HepG2 (cell line): ENCODE results near the gene VWA3B. TPM values are rescaled to one million over a fixed set of nuclear protein-coding genes. Genes with fewer than 3 reads are reported as not detected.

Experiments
- ATAC-seq: fragments of 200-7000 bp; cut with Tn5 transposase; 3 replicates; pipeline ENCODE4 v1.9.1; 2020; ENCODE audit warnings: mild to moderate bottlenecking, moderate library complexity
- BruUV-seq: library from RNA; stranded (reverse); fragments of 400-500 nt; replicated peaks from 2 replicates; lab custom pipeline; 2021; lab: Mats Ljungman, UMichigan
- CTCF ChIA-PET: fragments of 300-600 bp; formaldehyde crosslinking; extraction: SDS; loops from one replicate; lab custom pipeline; 2021; ENCODE audit warnings: low total read pairs, inconsistent platforms, low intra/inter-chr PET ratio; lab: Yijun Ruan, JAX
- POLR2A ChIA-PET: fragments of 350-600 bp; sonication (Branson Sonifier 250); formaldehyde crosslinking; loops from one replicate; lab custom pipeline; 2020; ENCODE audit warnings: antibody characterized with exemption, inconsistent platforms; lab: Yijun Ruan, JAX
- DNase-seq: peaks from one replicate; pipeline ENCODE4 v3.0.0-alpha.2; 2015; ENCODE audit warnings: low spot score
- FAIRE-seq: peaks from 3 replicates; lab custom pipeline; 2011; peaks lifted over from hg19 to GRCh38; lab: Jason Lieb, UNC
- H2AFZ ChIP-seq: one replicate; pipeline ENCODE4 v1.6.1; 2011; ENCODE audit warnings: low read length, inconsistent platforms
- H3K27ac ChIP-seq: fragments of 300-600 bp; 3 replicates; pipeline ENCODE4 v1.8.0; 2011; ENCODE audit warnings: mixed run types, mild to moderate bottlenecking, mixed read lengths, low read length, inconsistent platforms; ENCODE audit not compliant: insufficient read depth; ENCODE audit errors: extremely low read length
- H3K27me3 ChIP-seq, 2 experiments: fragments of 200-600 bp in 1 of 2; 2 replicates in 1 of 2; 3 replicates in 1 of 2; pipeline versions ENCODE4 v1.6.0 to v1.8.0; 2011; ENCODE audit warnings: low read length in 2 of 2, mild to moderate bottlenecking in 2 of 2, moderate library complexity in 2 of 2, inconsistent platforms in 1 of 2; ENCODE audit not compliant: insufficient read depth in 2 of 2, control insufficient read depth in 1 of 2
- H3K36me3 ChIP-seq, 2 experiments: fragments of 200-600 bp in 1 of 2; replicated peaks in 1 of 2; 2 replicates in 1 of 2; 3 replicates in 1 of 2; pipeline versions ENCODE4 v1.5.1 to v1.8.0; 2011; ENCODE audit warnings: low read length in 2 of 2, inconsistent platforms in 1 of 2; ENCODE audit not compliant: insufficient read depth in 2 of 2, control insufficient read depth in 1 of 2
- H3K4me1 ChIP-seq: 2 replicates; pipeline ENCODE4 v1.5.1; 2012; ENCODE audit warnings: low read length, inconsistent platforms; ENCODE audit not compliant: insufficient read depth
- H3K4me2 ChIP-seq: 2 replicates; pipeline ENCODE4 v1.6.0; 2011; ENCODE audit warnings: low read depth, low read length, inconsistent platforms
- H3K4me3 ChIP-seq, 3 experiments: fragments of 200-600 bp in 1 of 3; sonication (generic), shearing (Covaris generic) in 1 of 3; replicated peaks in 1 of 3; 2 replicates each; pipeline ENCODE4 v1.5.1; 2011 to 2016; ENCODE audit warnings: low read length in 3 of 3, inconsistent platforms in 2 of 3, low read depth in 2 of 3, mild to moderate bottlenecking in 2 of 3, control low read depth in 1 of 3, mixed read lengths in 1 of 3; ENCODE audit not compliant: insufficient read depth in 1 of 3
- H3K79me2 ChIP-seq: one replicate; pipeline ENCODE4 v1.6.1; 2011; ENCODE audit warnings: low read length, inconsistent platforms; ENCODE audit not compliant: insufficient read depth
- H3K9ac ChIP-seq: 2 replicates; pipeline ENCODE4 v1.6.0; 2011; ENCODE audit warnings: mild to moderate bottlenecking, low read depth, low read length, inconsistent platforms; ENCODE audit not compliant: insufficient read depth
- H3K9me3 ChIP-seq: 2 replicates; pipeline ENCODE4 v1.5.1; 2012; ENCODE audit warnings: mild to moderate bottlenecking, low read length
- H4K20me1 ChIP-seq: 2 replicates; pipeline ENCODE4 v1.6.0; 2011; ENCODE audit warnings: inconsistent platforms, mild to moderate bottlenecking, low read length, moderate library complexity; ENCODE audit not compliant: insufficient read depth
- ATAD3A ChIP-seq: sonication (generic); formaldehyde crosslinking; IDR thresholded peaks from 2 replicates; pipeline ENCODE4 v1.4.0; 2020; ENCODE audit warnings: missing genetic modification reagents
- CHD4 ChIP-seq: fragments of 200-600 bp; sonication (generic); IDR thresholded peaks from 2 replicates; pipeline ENCODE4 v1.7.0; 2017; ENCODE audit warnings: mild to moderate bottlenecking, low read length, borderline replicate concordance
- GATAD2A ChIP-seq: IDR thresholded peaks from 2 replicates; pipeline ENCODE4 v1.6.1; 2016
- HMGXB4 ChIP-seq, 2 experiments: sonication (generic) in 1 of 2; formaldehyde crosslinking in 1 of 2; IDR thresholded peaks; 2 replicates each; pipeline versions ENCODE4 v1.4.0 to v1.6.1; 2018 to 2020; ENCODE audit warnings: missing genetic modification reagents in 2 of 2, borderline replicate concordance in 1 of 2, low read depth in 1 of 2, mild to moderate bottlenecking in 1 of 2, missing biosample characterization in 1 of 2
- MED8 ChIP-seq: sonication (generic); formaldehyde crosslinking; IDR thresholded peaks from 2 replicates; pipeline ENCODE4 v1.8.1; 2023; ENCODE audit warnings: mild to moderate bottlenecking, missing genetic modification reagents; ENCODE audit not compliant: insufficient replicate concordance
- NR2F6 ChIP-seq, 2 experiments: IDR thresholded peaks; 2 replicates each; pipeline ENCODE4 v1.6.1; 2016; ENCODE audit warnings: antibody characterized with exemption in 1 of 2, mild to moderate bottlenecking in 1 of 2
- SIX4 ChIP-seq: sonication (generic); formaldehyde crosslinking; IDR thresholded peaks from 2 replicates; pipeline ENCODE4 v1.4.0; 2020; ENCODE audit warnings: missing genetic modification reagents
- STAT5B ChIP-seq: sonication (generic); formaldehyde crosslinking; IDR thresholded peaks from 2 replicates; pipeline ENCODE4 v1.4.0; 2020; ENCODE audit warnings: missing genetic modification reagents
- SUZ12 ChIP-seq: fragments of 150-350 bp; IDR thresholded peaks from 2 replicates; pipeline ENCODE4 v1.6.1; 2014; ENCODE audit warnings: low read depth, low read length
- TGIF2 ChIP-seq: IDR thresholded peaks from 2 replicates; pipeline ENCODE4 v1.6.1; 2016; ENCODE audit warnings: control low read depth, missing compliant biosample characterization
- U2AF2 ChIP-seq: fragments of 200-400 bp; formaldehyde crosslinking; IDR thresholded peaks from 2 replicates; pipeline ENCODE4 v1.6.1; 2017; ENCODE audit warnings: low read depth, mild to moderate bottlenecking, low read length
- ZBTB46 ChIP-seq: sonication (generic); formaldehyde crosslinking; IDR thresholded peaks from 2 replicates; pipeline ENCODE4 v1.4.0; 2020; ENCODE audit warnings: mild to moderate bottlenecking, missing genetic modification reagents, borderline replicate concordance
- ZNF468 ChIP-seq: sonication (generic); formaldehyde crosslinking; IDR thresholded peaks from 2 replicates; pipeline ENCODE4 v1.8.0; 2022; ENCODE audit warnings: mild to moderate bottlenecking, moderate library complexity, missing genetic modification reagents
- ZNF564 ChIP-seq: sonication (generic); formaldehyde crosslinking; IDR thresholded peaks from 2 replicates; pipeline ENCODE4 v1.8.1; 2023; ENCODE audit warnings: mild to moderate bottlenecking, missing genetic modification reagents
- ZSCAN21 ChIP-seq: sonication (generic); formaldehyde crosslinking; IDR thresholded peaks from 2 replicates; pipeline ENCODE4 v1.8.0; 2022; ENCODE audit warnings: mild to moderate bottlenecking, missing genetic modification reagents, moderate library complexity, borderline replicate concordance
- WGBS: methylation state at CpG from one replicate; pipeline ENCODE4 v1.1.6; 2017; ENCODE audit warnings: low lambda C conversion rate; 5-methylcytosine and 5-hydroxymethylcytosine counted together
- in situ Hi-C: cut with HindIII; loops from 2 replicates; pipeline ENCODE4 v1.10.0; 2017; ENCODE audit warnings: low pct_unique_long_range_greater_than_20kb; ENCODE audit not compliant: extremely low pct_ligation_motif_present
- intact Hi-C: fragments of 100-400 bp; cut with micrococcal nuclease; formaldehyde crosslinking; loops from one replicate; pipeline ENCODE4 v1.10.0; 2022; ENCODE audit not compliant: unreplicated experiment
- polyA plus RNA-seq, 8 experiments: library from polyadenylated mRNA; depleted of rRNA in 3 of 8; stranded (reverse) in 7 of 8; unstranded in 1 of 8; fragments of >200 nt; fragmentation: Illumina TruSeq in 4 of 8; extraction: Trizol in 4 of 8; gene quantifications; 2 replicates each; pipeline versions ENCODE4 v1.2.1 to v1.2.3, GENCODE V29; 2011 to 2016; ENCODE audit warnings: low read depth in 4 of 8, missing spikeins in 1 of 8, mixed read lengths in 1 of 8; ENCODE audit not compliant: insufficient read depth in 1 of 8
- total RNA-seq, 5 experiments: library from RNA; depleted of rRNA; stranded (reverse); fragments of >200 nt; fragmentation: Illumina TruSeq; extraction: Trizol; gene quantifications; 2 replicates each; pipeline ENCODE4 v1.2.3, GENCODE V29; 2016; ENCODE audit warnings: low read depth in 1 of 5

The VWA3B gene
- total and polyA plus RNA-seq, 2 of the 13 experiments (the other 11 are each of a cell fraction or from before 2014, with no cell fraction given): not detected

GRCh38 chr2:98263362-98263761, 176.4 kb downstream of the VWA3B start:
- no peaks in the 10 kb centered on the region for H3K4me1 ChIP-seq
- no TSS peak for BruUV-seq
- no peak overlapping the region for H3K9ac ChIP-seq
- ATAC-seq: no peak
- no peaks in the 10 kb centered on the region for H3K36me3 ChIP-seq
- H2AFZ ChIP-seq: no peak overlapping the region
- ChIA-PET CTCF (no interaction called here), POLR2A (no interaction called here)
- no peak for DNase-seq
- intact Hi-C loops: loop anchor here (10.0 kb wide), 2 partner anchors 269 to 549 kb away; partner anchors contain the start of genes TMEM131 and ZAP70
- H3K79me2 ChIP-seq: no peaks in the 10 kb centered on the region
- TF ChIP-seq STAT5B (no peak), TGIF2 (CRISPR knock-in tag) (no peak), HMGXB4 (CRISPR knock-in tag; IDR thresholded peaks at IDR 0.05; ENCODE audit: borderline replicate concordance in 1 of 2, low read depth in 1 of 2) (no peak), ZNF468 (CRISPR knock-in tag) (no peak), MED8 (no peak), U2AF2 (no peak), SUZ12 (no peak), ZBTB46 (CRISPR knock-in tag) (no peak), ZNF564 (CRISPR knock-in tag) (no peak), ATAD3A (CRISPR knock-in tag) (no peak), CHD4 (no peak), NR2F6 (IDR thresholded peaks at IDR 0.05) (no peak), NR2F6 (CRISPR knock-in tag; IDR thresholded peaks at IDR 0.05) (no peak), GATAD2A (no peak), ZSCAN21 (CRISPR knock-in tag) (no peak), SIX4 (no peak)
- H4K20me1 ChIP-seq: no peaks in the 10 kb centered on the region
- in situ Hi-C loops: no loop called here
- no peak overlapping the region for H3K27ac ChIP-seq
- no peak for FAIRE-seq
- H3K27me3 ChIP-seq: no peaks in the 10 kb centered on the region
- H3K4me2 ChIP-seq: no peak overlapping the region
- H3K4me3 ChIP-seq: no peak overlapping the region
- peaks cover 12% of the 10 kb centered on the region for H3K9me3 ChIP-seq
- 0% methylated on average over 1 of the region's 1 CpG for WGBS
